Uterus (tissue), 2 donors: ENCODE data around the gene ORM2.

ENCODE experiments used
- CTCF ChIP-seq, 4 experiments: fragments of 200-600 bp in 2 of 4; fragments of 450-650 bp in 2 of 4; sonication (generic) in 2 of 4; IDR thresholded peaks; one replicate each; pipeline ENCODE4 v1.5.1; 2016 to 2019; ENCODE audit warnings: antibody characterized with exemption in 4 of 4, mild to moderate bottlenecking in 2 of 4, moderate library complexity in 1 of 4
- POLR2A ChIP-seq, 2 donors: fragments of 450-650 bp; IDR thresholded peaks; one replicate each; pipeline ENCODE4 v1.6.1; 2016; ENCODE audit warnings: antibody characterized with exemption in 2 of 2, mild to moderate bottlenecking in 1 of 2, moderate library complexity in 1 of 2

- no peak for TF ChIP-seq CTCF (IDR thresholded peaks at IDR 0.05)
- TF ChIP-seq POLR2A (IDR thresholded peaks at IDR 0.05), result no peak
These were observed 12.3 kb downstream of the ORM2 start for GRCh38 chr9:114341991-114342390.
